Dedifferentiated amniotic fluid mesenchymal stem cell (primary cell): Measurements from ENCODE around the gene TST.

Experiments
- DNase-seq: peaks from one replicate; pipeline ENCODE4 v3.0.0-alpha.2; 2016; ENCODE audit errors: extremely low spot score

TST gene

DNA sequence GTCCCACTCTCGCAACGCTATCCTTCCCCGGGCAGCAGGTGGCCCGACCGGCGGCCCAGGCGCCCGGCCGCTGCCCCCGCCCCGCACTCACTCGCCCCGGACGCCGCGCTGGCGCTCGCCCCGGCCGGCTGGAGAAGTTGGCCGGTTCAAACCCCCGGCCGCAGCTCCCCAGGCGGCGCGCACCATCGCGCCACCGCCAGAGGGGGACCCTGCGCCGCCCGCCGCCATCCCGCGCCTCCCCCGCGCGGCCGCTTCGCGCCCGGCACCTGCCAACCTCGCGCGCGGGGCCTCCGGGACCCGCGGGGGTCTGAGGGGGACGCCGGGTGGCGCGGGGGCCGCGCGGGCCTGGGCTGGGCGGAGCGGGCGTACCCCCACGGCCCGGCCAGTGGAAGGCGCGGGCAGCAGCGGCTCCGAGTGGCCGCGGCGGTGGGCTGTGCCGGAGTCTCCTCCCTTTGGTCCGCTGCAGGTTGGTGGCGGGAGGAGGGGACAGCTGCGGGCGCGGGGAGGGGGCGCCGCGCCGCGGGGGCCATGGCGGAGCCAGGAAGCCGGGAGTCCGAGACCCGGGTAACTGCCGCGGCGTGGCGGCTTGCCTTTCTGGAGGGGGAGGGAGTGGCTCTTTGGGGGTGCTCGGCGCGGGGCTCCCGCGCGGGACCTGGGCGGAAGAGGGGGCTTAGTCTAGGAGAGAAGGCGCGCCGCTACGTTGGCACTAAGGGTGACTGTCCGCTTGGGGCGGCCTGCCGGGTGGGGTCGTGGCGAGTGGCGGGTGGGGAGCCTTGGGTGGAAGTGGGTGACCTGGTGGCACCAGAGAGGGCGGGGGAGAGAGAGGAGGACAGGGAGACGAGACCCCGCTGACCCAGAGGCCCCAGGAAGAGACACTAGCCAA lies at the start of gene TST, which contains the start of gene MPST:
Gene TST (minus strand): TSS at position 139 of the 883 bp plus-strand sequence. CDS start 715 bp downstream, outside the sequence.
Gene MPST (plus strand): TSS at position 434 of the 883 bp plus-strand sequence. CDS start 95 bp downstream, at position 529.
- DNase-seq: peak; percentile 43

DNA sequence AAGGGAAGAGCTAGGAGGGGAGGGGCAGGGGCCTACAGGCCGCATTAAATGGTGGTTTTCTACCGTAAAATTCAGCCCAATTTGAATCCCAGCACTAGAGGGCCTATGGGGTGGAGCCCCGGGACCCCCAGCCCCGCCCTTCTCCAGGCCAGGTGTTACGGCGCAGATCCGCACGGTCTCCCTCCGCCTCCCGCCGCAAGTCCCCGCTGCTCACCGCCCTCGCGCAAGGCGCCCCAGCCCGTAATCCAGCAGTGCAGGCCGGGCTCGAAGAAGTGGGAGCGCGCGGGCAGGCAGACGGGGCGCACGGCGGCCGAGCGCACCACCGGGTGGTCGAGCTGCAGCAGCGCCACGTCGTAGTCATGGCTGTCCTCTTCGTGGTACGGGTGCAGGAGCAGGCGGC lies 49.6 kb upstream of the TST start:
- no peak for DNase-seq

DNA sequence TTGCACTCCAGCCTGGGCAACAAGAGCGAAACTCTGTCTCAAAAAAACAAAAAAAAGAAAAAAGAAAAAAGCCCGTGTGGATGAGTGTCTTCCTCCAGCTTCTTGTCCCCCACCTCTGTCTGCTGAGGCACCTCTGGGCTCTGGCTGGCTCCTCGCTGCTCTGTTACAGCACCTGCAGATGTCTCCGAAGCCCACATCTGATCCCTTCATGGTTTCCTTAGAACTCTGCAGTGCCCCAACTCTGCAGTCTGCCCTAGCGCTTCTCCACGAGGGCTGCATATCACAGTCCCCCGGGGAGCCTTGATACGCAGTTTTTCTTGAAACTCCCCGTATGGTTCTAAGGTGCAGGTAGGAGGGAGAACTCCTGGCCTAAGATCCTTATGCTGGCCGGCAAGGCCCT lies 48.2 kb upstream of the TST start:
- DNase-seq: no peak

DNA sequence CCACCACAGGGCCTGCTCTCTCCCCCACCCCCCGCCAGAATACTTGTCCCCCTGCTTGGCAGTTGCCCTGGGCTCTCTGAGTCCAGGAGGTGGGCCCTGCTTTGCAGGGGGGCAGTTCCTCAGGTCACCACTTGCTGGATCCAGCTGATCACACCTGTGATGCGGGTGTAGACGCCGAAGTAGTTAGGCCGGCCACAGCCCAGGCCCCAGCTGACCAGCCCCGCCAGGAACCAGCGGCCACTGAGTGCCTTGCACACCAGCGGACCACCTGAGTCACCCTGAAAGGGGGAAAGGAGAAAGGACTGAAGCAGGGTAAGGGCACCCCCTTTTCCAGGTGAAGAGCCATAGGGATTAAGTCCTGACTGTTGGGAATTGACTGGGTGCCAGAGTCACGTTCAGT lies 46.7 kb upstream of the TST start:
- no peak for DNase-seq

DNA sequence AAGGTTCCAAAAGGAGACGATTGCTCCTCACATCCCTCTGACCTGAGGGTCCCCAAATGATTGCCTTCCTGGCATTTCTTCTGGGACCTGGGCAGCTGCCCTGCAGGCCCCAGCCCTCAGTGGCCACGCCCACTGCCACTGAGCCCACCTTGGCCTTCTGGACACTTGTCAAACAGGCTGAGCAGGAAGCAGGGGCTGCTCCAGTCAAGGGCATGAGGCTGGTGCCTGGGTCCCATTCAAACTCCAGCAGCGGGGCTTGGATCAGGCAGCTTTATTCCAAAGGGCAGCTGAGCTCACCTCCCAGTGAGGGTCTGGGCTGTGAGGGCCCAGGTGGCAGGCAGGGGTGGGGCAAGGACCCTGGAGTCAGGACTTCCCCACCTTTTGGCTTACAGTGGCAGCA lies 45.9 kb upstream of the TST start:
- DNase-seq: no peak

DNA sequence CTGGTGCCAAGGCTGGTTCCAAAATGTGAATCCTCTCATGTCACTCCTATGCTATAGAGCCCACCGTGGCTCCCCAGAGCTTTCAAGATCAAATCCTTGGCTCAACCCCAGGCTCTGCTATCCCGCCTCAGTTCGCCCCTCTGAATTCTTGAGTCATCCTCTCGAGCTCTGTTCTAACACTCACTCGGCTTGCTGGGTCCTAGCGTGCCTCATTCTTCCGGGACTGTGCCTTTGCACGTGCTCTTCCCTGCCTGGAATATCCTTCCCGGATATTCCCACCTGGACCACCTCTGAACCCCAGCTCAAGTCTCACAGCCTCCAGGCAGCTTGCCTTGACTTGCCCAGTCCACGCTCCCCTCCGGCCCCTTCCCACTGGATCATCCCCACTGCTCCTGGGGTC lies 45.3 kb upstream of the TST start:
- DNase-seq: no peak

DNA sequence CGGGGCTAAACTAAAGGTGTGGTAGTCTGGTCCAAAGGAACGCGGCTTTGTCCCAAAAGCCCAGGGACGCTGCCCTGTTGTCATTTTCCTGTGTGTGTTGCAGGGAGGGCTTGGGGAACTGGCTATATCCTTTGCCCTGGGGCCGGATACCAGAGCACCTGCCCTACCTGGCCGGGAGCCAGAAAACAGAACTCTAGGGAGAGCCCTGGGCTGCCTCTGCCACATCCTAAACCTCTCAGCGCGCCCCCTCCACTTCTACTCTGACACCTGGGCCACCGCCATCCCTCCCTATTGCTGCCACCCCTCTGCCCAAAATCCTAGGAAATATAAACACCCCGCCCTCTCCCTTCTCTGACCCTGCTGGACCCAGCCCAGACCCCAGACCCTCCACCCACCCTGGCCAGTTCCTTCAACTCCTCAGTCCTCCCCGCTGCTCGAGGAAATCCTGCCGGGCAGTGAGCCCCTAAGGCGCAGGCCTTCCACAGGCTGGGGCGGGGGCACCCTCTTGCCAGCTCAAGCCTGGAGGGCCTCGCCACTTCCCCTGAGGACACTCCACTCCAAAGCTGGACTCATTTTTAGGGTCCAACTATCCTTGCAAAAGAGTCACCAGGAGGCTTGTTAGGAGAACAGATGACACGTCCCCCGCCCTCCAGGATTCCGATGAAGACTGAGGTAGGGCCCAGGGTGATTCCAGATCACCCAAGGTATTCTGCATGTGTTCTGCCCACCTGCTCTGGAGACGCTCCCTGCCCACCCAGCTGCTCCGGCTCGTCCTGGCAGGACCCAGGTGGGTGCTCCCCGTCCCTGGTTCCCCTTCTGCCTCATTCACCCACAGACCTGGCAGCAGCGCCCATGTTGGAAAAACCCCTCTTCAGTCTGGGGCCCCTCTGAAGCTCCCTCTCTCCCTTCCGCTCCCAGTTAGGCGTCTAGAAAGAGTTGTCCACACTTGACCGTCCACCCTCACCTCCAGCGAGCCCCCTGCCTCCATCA lies 44.5 kb upstream of the TST start:
- no peak for DNase-seq

DNA sequence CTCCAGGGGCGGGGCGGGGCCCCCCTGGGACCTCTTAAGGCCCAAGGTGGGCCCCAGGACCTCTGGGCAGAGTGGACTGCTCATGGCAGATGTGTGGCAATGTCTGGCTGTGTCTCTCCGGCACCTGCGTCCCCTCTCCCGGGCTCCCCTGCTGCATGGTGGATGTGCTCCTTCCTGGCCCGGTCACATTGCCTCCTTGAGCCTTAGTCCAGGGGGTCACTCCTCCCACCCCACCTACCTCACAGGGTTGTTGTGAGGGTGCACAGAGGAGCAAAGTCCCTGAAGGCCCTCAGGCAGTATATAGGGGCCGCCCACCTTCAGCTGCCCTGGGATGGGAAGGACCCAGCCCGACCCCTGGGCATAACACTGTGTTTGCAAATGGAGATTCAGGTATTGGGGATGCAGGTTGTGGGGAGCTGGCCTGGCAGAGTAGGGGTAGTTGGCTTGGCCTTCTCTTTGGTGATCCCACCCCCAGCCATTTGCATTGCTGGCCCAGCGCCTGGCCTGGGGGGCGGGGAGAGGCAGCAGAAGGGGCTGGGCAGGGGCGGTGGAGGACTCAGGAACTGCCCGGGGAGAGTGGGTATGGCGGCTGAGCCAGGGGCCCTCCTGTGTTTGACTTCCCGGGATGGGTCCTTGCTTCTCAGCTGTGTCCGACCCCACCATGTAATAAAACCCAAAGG lies 43.6 kb upstream of the TST start:
- no peak for DNase-seq

DNA sequence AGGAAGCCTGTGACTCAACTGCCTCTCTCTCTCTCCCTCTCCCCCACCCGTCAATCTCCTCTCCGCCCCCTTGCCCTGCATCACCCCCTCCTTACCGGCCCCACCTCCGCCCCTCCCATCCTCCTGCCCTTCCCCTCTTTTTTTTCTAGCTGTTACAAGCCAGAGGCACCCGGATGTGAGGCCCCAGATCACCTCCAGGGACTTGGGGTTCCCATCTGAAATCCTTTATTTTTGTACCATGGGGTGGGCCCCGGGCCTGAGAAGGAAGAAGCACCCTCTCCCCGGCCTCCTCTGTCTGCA lies 43.1 kb upstream of the TST start:
- DNase-seq: no peak

DNA sequence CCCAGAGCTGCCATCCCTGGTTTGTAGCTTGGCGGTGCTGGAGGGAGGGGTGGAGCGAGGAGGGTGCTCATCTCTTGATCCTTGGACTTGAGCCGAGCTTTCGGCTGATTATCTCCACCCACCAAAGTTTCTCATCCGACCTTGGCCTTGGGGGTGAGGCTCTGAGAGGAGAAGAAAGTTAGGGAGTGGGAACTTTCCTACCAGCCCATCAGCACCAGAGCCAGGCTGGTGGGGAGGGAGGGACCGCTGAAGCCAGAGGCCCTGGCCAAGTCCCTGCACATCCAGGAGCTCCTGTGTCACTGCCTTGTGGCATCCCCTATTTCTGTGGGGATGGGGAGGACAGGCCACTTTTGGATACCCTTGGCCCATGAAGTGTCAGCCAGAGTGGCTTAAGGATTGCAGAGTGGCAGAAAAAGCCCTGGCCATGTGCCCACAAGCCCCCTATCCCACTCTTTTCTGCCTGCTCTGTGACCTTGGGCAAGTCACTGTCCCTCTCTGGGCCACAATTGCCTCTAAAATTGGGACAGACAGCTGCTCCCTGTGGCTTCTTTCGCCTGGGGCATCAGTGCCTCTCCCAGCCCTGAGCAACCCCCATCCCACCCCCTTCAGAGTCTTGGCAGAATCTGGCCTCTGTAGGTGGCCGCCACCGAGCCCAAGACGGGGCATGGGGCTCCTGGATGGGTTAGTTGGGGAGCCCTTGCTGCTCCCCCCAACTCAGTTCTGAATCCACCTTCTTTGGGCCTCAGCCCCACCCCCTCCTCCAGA lies 42.5 kb upstream of the TST start:
- no peak for DNase-seq

DNA sequence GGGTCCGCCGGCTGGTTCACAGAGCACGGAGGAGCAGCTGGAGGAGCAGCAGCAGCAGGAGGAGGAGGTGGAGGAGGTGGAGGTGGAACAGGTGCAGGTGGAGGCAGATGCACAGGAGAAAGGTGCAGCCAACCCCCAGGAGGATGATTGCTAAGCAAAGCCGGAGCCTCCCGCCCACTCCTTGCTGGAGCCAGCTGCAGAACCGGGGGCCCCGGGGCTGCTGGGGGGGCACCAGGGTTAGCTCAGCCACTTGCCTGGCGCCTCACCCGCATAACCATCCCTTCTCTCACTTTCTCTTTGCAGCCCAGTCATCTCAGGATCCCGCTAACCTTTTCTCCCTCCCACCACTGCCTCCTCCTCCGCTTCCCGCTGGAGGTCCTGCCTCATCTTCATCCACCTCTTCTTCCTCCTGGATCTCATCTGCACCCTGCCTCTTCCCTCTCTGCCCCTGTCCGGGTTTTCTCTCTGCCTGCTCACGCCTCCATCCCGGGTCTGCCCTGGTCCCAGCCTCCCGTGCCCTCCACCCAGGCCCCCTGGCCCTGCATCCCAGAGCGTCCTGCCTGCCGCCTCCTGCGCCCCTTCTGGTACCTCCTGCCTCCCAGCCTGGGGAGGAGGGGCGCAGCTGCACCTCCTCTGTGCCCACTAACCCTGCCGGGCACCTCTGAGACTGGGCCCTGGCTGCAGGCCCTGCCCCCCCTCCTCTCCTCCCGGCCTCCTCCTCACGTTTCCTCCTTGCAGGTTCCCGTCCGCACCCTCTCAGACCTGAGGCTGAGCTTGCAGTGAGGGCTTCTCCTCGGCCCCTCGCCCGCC lies 41.8 kb upstream of the TST start:
- DNase-seq: no peak

DNA sequence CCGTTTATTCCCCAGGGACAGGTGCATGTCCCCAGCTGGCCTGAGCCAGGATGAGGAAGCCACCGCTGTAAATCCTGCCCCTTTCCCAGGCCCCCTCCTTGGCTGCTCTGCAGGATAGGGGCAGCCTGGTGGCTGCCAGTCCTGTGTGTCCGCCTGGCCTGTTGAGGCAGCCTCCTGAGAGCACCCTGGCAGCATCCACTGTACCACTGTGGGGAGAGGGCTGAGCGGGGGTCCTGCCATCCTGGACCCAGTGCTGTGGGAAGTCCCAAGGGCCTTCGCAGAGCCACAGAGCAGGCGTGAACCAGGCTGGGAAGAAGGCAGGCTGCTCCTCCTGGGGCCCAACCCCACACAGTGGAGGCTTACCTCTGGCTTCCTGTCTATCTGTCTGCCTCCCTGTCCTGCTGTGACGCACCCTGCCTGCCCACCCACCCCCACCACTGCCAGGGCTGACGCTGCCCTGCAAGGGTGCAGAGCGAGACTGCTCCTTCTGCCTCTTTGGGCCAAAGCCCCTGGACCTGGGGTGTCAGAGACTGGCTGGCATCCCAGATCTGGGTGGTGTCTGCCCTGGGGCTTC lies 40.7 kb upstream of the TST start:
- no peak for DNase-seq

DNA sequence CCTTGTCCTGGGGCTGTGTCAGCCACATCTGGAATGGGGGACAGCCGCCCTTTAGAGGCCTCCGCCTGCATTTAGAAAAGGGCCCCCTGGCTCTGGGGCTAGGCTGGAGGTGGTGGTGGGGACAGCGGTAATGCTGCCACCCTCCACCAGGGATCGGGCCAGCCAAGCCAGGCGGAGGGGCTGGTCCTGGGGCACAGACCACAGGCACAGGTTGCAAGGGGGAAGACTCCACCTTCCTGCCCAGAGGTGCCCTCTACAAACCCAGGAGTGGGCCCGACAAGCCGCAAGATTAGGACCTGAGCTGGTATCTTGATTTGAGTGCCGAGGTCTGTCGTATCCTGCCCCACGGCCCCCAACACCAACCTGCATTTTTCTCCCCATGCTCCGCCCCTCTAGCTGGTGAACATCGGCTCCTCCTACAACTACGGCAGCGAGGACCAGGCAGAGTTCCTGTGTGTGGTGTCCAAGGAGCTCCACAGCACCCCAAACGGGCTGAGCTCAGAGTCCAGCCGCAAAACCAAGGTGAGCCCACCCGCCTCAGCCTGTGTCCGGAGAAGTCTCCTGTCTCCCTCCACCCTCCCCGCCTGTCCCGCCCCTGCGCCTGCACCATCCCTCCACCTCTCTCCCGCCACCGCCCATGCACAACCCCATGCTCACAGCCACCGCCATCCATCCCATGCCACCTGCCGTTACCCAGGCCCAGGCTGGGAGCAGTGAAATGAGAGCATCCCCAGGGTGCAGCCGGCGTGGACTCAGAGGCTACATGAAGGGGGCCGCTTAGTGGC lies 39.9 kb upstream of the TST start:
- no peak for DNase-seq

DNA sequence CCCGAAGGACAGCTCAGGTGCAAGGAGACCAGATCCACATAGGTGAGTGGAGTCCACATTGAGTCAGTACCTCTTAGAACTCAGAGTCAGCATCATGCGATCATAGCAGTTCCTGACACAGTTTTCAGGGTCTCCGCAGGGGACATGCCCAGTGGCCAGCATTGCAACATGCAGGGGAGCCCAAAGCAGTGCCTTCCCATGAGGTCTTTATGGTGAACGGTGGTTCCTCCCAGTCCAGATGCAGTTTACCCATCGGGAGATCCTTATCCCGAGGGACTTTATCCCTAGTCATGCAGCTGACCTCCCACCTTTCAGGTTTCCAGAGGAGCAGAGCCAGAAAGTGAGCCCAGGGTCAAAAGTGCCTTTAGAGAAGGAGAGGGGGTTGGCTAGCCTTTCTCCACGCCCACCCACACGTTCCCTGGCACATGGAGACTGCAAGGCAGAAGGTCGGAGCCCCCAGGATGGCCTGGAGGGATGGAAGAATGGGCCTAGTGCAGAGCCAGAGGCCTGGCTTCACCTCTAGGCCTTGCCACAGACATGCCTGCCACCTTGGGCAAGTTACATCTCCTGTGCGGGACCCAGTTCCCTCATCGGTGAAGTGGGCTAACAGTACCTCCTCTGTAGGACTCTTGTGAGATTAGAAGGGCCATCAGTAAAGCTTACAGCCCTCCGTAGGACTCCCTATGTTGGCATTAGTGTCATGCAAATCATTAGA lies 38.7 kb upstream of the TST start:
- no peak for DNase-seq

DNA sequence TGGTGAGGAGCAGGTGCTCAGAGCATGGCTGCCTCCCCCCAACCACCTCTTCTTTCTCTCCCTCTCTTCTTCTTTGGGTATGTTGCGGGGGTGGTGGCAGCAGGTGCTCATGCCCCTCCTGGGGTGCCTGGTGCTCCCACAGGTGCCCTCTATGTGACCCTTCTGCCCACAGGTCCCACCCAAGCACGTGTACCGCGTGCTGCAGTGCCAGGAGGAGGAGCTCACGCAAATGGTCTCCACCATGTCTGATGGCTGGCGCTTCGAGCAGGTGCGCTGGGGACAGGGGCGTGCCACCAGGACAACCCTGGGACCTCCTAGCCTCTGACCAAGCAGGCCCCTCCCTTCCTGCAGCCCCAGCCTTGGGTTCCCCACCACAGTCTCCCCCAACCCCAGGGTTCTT lies 38.0 kb upstream of the TST start:
- no peak for DNase-seq

DNA sequence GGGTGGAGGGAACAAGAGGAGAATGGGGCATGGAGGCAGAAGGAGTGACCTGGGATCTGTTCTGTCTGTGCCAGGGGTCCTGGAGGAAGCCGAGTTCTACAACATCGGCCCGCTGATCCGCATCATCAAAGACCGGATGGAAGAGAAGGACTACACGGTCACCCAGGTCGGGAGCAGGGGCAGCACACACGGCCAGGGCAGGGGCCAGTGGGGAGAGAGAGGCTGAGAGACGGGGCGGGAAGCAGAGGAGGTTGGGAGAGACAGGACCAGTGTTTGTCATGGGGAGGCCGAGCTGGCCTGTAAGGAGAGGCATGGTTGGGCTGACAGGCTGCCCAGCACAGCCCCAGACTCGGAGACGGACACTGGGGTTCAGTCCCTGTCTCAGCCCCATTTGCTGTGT lies 37.0 kb upstream of the TST start:
- no peak for DNase-seq

DNA sequence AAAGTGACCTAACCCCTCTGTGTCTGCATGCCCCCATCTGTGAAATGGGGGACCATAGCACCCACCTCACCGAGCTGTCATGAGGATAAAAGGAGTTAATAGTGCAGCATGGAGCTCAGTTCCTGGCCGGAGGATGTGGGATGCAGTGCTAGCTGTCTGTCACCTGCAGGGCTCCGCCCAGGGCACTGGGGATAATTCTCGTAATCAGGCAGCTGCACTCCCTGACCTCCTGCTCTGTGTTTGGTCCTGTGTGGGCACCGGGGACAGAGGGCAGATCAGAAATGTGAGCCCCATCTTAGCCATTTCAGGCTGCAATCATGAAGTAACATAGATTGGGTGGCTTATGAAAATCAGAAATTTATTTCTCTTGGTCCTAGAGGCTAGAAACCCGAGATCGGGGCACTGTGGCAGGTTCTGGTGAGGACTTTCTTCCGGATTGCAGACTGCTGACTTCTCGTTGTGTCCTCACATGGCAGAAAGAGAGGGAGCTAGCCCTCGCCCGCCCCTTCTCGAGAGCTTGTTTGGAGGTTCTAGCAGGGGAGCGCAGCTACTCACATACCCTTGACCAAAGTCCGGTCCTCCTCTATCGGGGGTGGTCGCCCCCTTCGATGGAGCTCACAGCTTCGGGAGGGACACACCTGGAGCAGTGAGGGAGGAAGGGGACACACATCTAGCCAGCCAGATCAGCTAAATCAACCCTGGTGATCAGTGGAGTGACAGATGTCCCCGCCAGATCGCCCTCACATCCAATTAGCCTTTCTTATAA lies 35.5 kb upstream of the TST start:
- no peak for DNase-seq

DNA sequence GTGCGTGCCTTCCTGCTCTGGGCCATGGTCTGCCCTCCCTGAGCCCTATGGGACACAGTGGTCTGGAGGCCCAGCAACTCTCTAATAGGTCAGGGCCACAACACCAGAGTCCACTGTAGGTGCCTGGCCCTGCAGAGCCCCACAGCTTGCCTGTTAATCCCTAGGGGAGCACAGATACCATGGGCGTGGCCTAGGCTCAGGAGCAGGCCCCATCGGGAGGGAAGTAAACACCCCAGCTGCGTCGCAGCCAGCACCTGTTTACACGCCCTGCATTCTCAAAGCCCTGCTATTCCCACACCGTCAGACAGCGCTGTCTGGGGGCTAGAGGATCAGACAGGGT lies 34.8 kb upstream of the TST start:
- DNase-seq: no peak
